Measurements from ENCODE around the gene ZNF780B. TPM values are rescaled to one million over a fixed set of nuclear protein-coding genes. Genes with fewer than 3 reads are reported as not detected.

Gene ZNF780B
- 5.0 TPM for polyA plus RNA-seq (2012; ENCODE audit: insufficient read depth, insufficient read length, low read depth)

GRCh38 chr19:40055832-40056504, at the start of gene ZNF780B:
TSS of gene ZNF780B (minus strand) at chr19:40056231. CDS start at chr19:40050332, 5,899 bp downstream.
- no peaks in the 10 kb centered on the region for H3K36me3 ChIP-seq
- peak; percentile 61 for DNase-seq
- H3K4me3 ChIP-seq (ENCODE audit: low read depth, low read length), result peak within 1 kb of the TSS; percentile 88
- H3K4me1 ChIP-seq, result no peaks in the 10 kb centered on the region
- no peaks in the 10 kb centered on the region for H3K27me3 ChIP-seq
- H3K9me3 ChIP-seq, result no peaks in the 10 kb centered on the region
- no peak for TF ChIP-seq CTCF (IDR thresholded peaks at IDR 0.05; ENCODE audit: low read depth, low read length)

DNA sequence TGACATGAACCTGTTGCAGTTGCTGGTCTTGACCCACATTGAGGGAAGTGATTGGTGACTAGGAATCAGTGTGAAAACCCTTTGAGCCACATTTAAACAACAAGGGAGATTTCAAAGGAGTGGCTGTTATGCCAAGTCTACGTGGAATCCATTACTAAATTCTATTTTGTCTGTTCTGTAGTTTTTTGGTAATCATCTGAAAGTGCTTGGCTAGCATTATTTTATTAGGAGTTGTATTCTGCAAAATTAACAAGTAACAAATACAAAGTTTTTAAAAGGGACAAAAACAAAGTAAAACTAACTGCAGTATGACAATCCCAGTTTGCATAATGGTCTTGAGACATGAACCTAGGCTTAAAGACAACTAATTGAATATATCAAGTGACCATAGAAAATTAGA, 48.7 kb upstream of the ZNF780B start:
- Histone ChIP-seq H3K27me3 (no peaks in the 10 kb centered on the region), H3K4me3 (ENCODE audit: low read depth, low read length) (no peak overlapping the region), H3K36me3 (no peaks in the 10 kb centered on the region), H3K9me3 (no peaks in the 10 kb centered on the region), H3K4me1 (no peaks in the 10 kb centered on the region)
- TF ChIP-seq CTCF (IDR thresholded peaks at IDR 0.05; ENCODE audit: low read depth, low read length), result no peak
- DNase-seq, result no peak

DNA sequence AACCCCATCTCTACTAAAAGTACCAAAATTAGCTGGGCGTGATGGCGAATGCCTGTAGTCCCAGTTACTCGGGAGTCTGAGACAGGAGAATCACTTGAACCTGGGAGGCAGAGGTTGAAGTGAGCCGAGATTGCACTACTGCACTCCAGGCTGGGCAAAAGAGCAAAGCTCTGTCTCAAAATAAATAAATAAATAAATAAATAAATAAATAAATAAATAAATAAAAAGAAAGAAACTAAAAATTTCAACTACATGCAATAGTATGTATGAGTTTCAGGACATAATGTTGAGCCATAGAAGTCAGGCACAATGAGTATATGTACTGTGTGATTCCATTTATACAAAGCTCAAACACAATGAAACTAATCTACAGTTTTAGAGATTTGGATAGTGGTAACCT, 47.6 kb upstream of the ZNF780B start:
- Histone ChIP-seq H3K9me3 (no peaks in the 10 kb centered on the region), H3K4me3 (ENCODE audit: low read depth, low read length) (no peak overlapping the region), H3K27me3 (no peaks in the 10 kb centered on the region), H3K36me3 (no peaks in the 10 kb centered on the region), H3K4me1 (no peaks in the 10 kb centered on the region)
- no peak for DNase-seq
- no peak for TF ChIP-seq CTCF (IDR thresholded peaks at IDR 0.05; ENCODE audit: low read depth, low read length)

DNA sequence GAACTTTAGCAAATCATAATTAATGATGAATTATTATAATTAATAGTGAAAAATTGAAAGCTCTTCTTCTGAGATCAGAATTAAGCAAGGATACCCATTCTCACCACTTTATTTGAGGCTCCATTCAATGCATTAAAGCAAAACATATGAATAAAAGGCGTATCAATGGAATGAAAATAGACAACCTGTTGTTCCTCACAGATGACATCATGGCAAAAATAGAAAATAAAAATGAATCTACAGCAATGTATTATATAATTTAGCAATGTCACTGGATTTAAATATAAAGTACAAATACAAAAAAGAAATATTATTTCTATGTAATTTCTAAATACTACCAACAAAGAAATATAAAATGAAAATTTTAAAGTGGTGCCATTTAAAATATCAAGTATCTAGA, 45.8 kb upstream of the ZNF780B start:
- no peak for DNase-seq
- H3K36me3 ChIP-seq, result no peaks in the 10 kb centered on the region
- no peak overlapping the region for H3K4me3 ChIP-seq (ENCODE audit: low read depth, low read length)
- H3K9me3 ChIP-seq, result no peaks in the 10 kb centered on the region
- H3K4me1 ChIP-seq, result no peaks in the 10 kb centered on the region
- TF ChIP-seq CTCF (IDR thresholded peaks at IDR 0.05; ENCODE audit: low read depth, low read length), result no peak
- no peaks in the 10 kb centered on the region for H3K27me3 ChIP-seq

DNA sequence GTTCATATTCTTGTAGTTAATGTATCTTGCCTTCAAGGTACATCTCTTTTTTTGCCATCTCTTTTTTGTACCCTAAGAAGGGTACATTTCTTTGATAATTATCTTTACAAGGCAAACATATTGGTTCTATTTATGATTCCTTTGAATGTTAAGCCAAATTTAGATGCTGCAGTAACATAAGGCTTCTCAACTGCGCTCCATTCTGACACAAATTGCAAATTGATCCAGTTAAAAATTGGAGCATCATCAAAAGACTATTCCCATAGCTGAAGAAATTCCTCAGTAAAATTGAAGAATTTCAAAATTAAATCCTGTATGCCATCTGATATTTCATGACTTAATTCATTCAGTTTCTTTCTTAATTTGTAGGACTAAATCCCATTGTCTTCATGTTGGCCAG, 37.4 kb upstream of the ZNF780B start:
- no peaks in the 10 kb centered on the region for H3K36me3 ChIP-seq
- no peak for DNase-seq

More for the DNA sequence above, 37.4 kb upstream of the ZNF780B start:
- no peaks in the 10 kb centered on the region for H3K27me3 ChIP-seq
- H3K4me3 ChIP-seq (ENCODE audit: low read depth, low read length), result no peak overlapping the region
- H3K4me1 ChIP-seq, result no peaks in the 10 kb centered on the region
- H3K9me3 ChIP-seq, result no peaks in the 10 kb centered on the region
- no peak for TF ChIP-seq CTCF (IDR thresholded peaks at IDR 0.05; ENCODE audit: low read depth, low read length)

All from BE2C (cell line).